Ascending aorta (tissue), 2 donors: Measurements from ENCODE around the gene U2AF2. TPM values are rescaled to one million over a fixed set of nuclear protein-coding genes. Genes with fewer than 3 reads are reported as not detected.

Experiments used
- DNase-seq, 2 donors: peaks; one replicate each; pipeline ENCODE4 v3.0.0-alpha.2; 2019; ENCODE audit warnings: low spot score in 2 of 2
- H3K27ac ChIP-seq, 2 donors: fragments of 200-600 bp; sonication (generic); one replicate each; pipeline ENCODE4 v1.5.1; 2016 to 2017; ENCODE audit warnings: mild to moderate bottlenecking in 1 of 2
- H3K27me3 ChIP-seq: fragments of 200-600 bp; sonication (generic); one replicate; pipeline ENCODE4 v1.5.1; 2017
- H3K36me3 ChIP-seq, 2 donors: fragments of 200-600 bp; sonication (generic); one replicate each; pipeline ENCODE4 v1.5.1; 2016
- H3K4me1 ChIP-seq, 2 donors: fragments of 200-600 bp; sonication (generic); one replicate each; pipeline ENCODE4 v1.5.1; 2016 to 2017; ENCODE audit warnings: mild to moderate bottlenecking in 1 of 2
- H3K4me3 ChIP-seq, 2 donors: fragments of 200-600 bp; sonication (generic); one replicate each; pipeline ENCODE4 v1.5.1; 2016 to 2017; ENCODE audit warnings: mild to moderate bottlenecking in 1 of 2
- H3K9me3 ChIP-seq, 2 donors: fragments of 200-600 bp; sonication (generic); one replicate each; pipeline ENCODE4 v1.5.1; 2016
- CTCF ChIP-seq, 3 experiments: fragments of 200-600 bp in 2 of 3; fragments of 450-650 bp in 1 of 3; sonication (generic) in 2 of 3; IDR thresholded peaks; one replicate each; pipeline ENCODE4 v1.5.1; 2016 to 2019; ENCODE audit warnings: antibody characterized with exemption in 3 of 3, mild to moderate bottlenecking in 1 of 3, moderate library complexity in 1 of 3
- intact Hi-C: fragments of 100-400 bp; cut with DNase I; formaldehyde crosslinking; loops from one replicate; pipeline ENCODE4 v1.15.1; 2023
- total RNA-seq: library from RNA; depleted of rRNA; stranded (reverse); fragments of >200 nt; gene quantifications from one replicate; pipeline ENCODE4 v1.1.0, GENCODE V29; 2016

Gene U2AF2
- total RNA-seq, 1 donor from 2014 or later, result 221 TPM

DNA sequence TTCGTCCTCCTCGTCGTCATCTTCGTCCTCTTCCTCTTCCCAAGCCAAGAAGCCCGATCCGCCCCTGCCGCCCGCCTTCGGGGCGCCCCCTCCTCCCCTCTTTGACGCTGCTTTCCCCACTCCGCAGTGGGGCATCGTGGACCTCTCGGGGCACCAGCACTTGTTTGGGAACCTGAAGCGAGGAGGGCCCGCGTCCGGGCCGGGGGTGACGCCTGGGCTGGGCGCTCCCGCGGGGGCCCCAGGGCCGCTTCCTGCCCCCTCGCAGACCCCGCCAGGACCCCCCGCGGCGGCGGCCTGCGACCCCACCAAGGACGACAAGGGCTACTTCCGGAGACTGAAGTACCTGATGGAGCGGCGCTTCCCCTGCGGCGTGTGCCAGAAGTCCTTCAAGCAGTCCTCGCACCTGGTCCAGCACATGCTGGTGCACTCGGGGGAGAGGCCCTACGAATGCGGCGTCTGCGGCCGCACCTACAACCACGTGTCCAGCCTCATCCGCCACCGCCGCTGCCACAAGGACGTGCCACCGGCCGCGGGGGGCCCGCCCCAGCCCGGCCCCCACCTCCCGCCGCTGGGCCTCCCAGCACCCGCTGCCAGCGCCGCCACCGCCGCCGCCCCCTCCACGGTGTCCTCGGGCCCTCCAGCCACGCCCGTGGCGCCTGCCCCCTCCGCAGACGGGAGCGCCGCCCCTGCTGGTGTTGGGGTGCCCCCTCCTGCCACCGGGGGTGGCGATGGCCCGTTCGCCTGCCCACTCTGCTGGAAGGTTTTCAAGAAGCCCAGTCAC lies 40.7 kb upstream of the U2AF2 start:
- Histone ChIP-seq H3K4me3 (no peak overlapping the region), H3K27me3 (no peaks in the 10 kb centered on the region), H3K4me1 (no peaks in the 10 kb centered on the region), H3K27ac (no peak overlapping the region), H3K36me3 (peaks cover 32 to 50% of the 10 kb centered on the region in 2 donors), H3K9me3 (no peaks in the 10 kb centered on the region)
- intact Hi-C loops, result no loop called here
- no peak for DNase-seq
- no peak for TF ChIP-seq CTCF (IDR thresholded peaks at IDR 0.05)

DNA sequence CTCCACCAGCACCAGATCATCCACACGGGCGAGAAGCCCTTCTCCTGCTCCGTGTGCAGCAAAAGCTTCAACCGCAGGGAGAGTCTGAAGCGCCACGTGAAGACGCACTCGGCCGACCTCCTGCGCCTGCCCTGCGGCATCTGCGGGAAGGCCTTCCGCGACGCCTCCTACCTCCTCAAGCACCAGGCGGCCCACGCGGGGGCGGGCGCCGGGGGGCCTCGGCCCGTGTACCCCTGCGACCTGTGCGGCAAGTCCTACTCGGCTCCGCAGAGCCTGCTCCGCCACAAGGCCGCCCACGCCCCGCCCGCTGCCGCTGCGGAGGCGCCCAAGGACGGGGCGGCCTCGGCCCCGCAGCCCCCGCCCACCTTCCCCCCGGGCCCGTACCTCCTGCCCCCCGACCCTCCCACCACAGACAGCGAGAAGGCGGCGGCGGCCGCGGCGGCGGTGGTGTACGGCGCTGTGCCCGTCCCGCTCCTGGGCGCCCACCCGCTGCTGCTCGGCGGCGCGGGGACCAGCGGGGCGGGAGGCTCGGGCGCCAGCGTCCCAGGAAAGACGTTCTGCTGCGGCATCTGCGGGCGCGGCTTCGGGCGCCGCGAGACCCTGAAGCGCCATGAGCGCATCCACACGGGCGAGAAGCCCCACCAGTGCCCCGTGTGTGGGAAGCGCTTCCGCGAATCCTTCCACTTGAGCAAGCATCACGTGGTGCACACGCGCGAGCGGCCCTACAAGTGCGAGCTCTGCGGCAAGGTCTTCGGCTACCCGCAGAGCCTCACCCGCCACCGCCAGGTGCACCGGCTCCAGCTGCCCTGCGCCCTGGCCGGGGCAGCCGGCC lies 39.9 kb upstream of the U2AF2 start:
- Histone ChIP-seq H3K4me1 (no peaks in the 10 kb centered on the region), H3K27ac (no peak overlapping the region), H3K9me3 (no peaks in the 10 kb centered on the region), H3K27me3 (no peaks in the 10 kb centered on the region), H3K4me3 (no peak overlapping the region), H3K36me3 (peaks cover 32 to 44% of the 10 kb centered on the region in 2 donors)
- intact Hi-C loops, result no loop called here
- TF ChIP-seq CTCF (IDR thresholded peaks at IDR 0.05), result no peak
- DNase-seq, result no peak

DNA sequence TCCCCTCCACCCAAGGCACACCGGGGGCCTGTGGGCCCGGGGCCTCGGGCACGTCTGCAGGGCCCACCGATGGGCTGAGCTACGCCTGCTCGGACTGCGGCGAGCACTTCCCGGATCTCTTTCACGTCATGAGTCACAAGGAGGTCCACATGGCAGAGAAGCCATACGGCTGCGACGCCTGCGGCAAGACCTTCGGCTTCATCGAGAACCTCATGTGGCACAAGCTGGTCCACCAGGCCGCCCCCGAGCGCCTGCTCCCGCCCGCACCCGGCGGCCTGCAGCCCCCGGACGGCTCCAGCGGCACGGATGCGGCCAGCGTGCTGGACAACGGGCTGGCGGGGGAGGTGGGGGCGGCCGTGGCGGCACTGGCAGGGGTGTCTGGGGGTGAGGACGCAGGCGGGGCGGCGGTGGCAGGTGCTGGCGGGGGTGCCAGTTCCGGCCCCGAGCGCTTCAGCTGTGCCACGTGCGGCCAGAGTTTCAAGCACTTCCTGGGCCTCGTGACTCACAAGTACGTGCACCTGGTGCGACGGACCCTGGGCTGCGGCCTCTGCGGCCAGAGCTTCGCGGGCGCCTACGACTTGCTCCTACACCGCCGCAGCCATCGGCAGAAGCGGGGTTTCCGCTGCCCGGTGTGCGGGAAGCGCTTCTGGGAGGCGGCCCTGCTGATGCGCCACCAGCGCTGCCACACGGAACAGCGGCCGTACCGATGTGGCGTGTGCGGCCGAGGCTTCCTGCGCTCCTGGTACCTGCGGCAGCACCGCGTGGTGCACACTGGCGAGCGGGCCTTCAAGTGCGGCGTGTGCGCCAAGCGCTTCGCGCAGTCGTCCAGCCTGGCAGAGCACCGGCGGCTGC lies 39.1 kb upstream of the U2AF2 start:
- H3K4me3 ChIP-seq, result no peak overlapping the region
- intact Hi-C loops, result no loop called here
- no peak overlapping the region for H3K27ac ChIP-seq
- no peaks in the 10 kb centered on the region for H3K27me3 ChIP-seq
- H3K4me1 ChIP-seq, result no peaks in the 10 kb centered on the region
- H3K9me3 ChIP-seq, result no peaks in the 10 kb centered on the region
- DNase-seq, result no peak
- TF ChIP-seq CTCF (IDR thresholded peaks at IDR 0.05), result no peak
- H3K36me3 ChIP-seq, result peaks cover 32 to 36% of the 10 kb centered on the region in 2 donors

DNA sequence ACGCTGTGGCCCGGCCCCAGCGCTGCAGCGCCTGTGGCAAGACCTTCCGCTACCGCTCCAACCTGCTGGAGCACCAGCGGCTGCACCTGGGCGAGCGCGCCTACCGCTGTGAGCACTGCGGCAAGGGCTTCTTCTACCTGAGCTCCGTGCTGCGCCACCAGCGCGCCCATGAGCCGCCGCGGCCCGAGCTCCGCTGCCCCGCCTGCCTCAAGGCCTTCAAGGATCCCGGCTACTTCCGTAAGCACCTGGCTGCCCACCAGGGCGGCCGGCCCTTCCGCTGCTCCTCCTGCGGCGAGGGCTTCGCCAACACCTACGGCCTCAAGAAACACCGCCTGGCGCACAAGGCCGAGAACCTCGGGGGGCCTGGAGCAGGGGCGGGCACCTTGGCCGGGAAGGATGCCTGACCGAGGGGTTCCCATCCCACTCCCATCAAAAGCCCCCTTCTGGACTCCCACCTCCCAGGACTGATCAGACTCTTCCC lies 38.4 kb upstream of the U2AF2 start:
- no peak for TF ChIP-seq CTCF (IDR thresholded peaks at IDR 0.05)
- Histone ChIP-seq H3K9me3 (no peaks in the 10 kb centered on the region), H3K27ac (no peak overlapping the region), H3K4me3 (no peak overlapping the region), H3K27me3 (no peaks in the 10 kb centered on the region), H3K4me1 (no peaks in the 10 kb centered on the region), H3K36me3 (peaks cover 34 to 36% of the 10 kb centered on the region in 2 donors)
- intact Hi-C loops, result no loop called here
- no peak for DNase-seq

GRCh38 chr19:55617426-55617825 lies 37.4 kb upstream of the U2AF2 start:
- peaks cover 34 to 45% of the 10 kb centered on the region in 2 donors for H3K36me3 ChIP-seq
- H3K4me3 ChIP-seq, result no peak overlapping the region
- intact Hi-C loops, result no loop called here
- no peaks in the 10 kb centered on the region for H3K9me3 ChIP-seq
- H3K27me3 ChIP-seq, result no peaks in the 10 kb centered on the region
- TF ChIP-seq CTCF (IDR thresholded peaks at IDR 0.05), result no peak
- no peak overlapping the region for H3K27ac ChIP-seq
- H3K4me1 ChIP-seq, result no peaks in the 10 kb centered on the region
- DNase-seq, result no peak
